GM19467 (cell line): ENCODE measurements around the gene COPZ2.
"Not testable (repeated sequence)": the region's sequence is repeated elsewhere in the genome, so short reads cannot be mapped to it uniquely, and the experiment has no call there.

Experiments
- ATAC-seq: cut with Tn5 transposase; IDR thresholded peaks from one replicate; pipeline ENCODE4 v1.9.1; 2021; ENCODE audit warnings: mild to moderate bottlenecking, moderate library complexity; ENCODE audit not compliant: unreplicated experiment

Gene COPZ2

GRCh38 chr17:48010193-48010592 lies 27.4 kb downstream of the COPZ2 start:
- no peak for ATAC-seq

GRCh38 chr17:48006936-48007709 lies 30.5 kb downstream of the COPZ2 start:
- no peak for ATAC-seq

GRCh38 chr17:48004983-48005382 lies 32.6 kb downstream of the COPZ2 start:
- no peak for ATAC-seq

GRCh38 chr17:48003417-48004151 lies 34.0 kb downstream of the COPZ2 start:
- ATAC-seq = no peak

GRCh38 chr17:48002916-48003416 lies 34.6 kb downstream of the COPZ2 start:
- no peak for ATAC-seq

- ATAC-seq = no peak
These were observed 35.2 kb downstream of the COPZ2 start for GRCh38 chr17:48002266-48002915.

- not testable (repeated sequence) for ATAC-seq
These were observed 35.9 kb downstream of the COPZ2 start for GRCh38 chr17:48001657-48002056.

GRCh38 chr17:48001197-48001596 lies 36.4 kb downstream of the COPZ2 start:
- no peak for ATAC-seq

GRCh38 chr17:47999582-47999981 lies 38.0 kb downstream of the COPZ2 start:
- ATAC-seq = no peak

- ATAC-seq = no peak
These were observed 39.6 kb downstream of the COPZ2 start for GRCh38 chr17:47998044-47998443.

- no peak for ATAC-seq
These were observed 40.0 kb downstream of the COPZ2 start for GRCh38 chr17:47997586-47997985.

- ATAC-seq = no peak
These were observed 41.4 kb downstream of the COPZ2 start for GRCh38 chr17:47996201-47996600.

GRCh38 chr17:47995241-47995935 lies 42.2 kb downstream of the COPZ2 start:
- no peak for ATAC-seq

- ATAC-seq = no peak
These were observed 42.9 kb downstream of the COPZ2 start for GRCh38 chr17:47994724-47995123.

GRCh38 chr17:47993964-47994363 lies 43.6 kb downstream of the COPZ2 start:
- ATAC-seq = no peak

GRCh38 chr17:47993031-47993564 lies 44.5 kb downstream of the COPZ2 start:
- no peak for ATAC-seq

- no peak for ATAC-seq
These were observed 45.4 kb downstream of the COPZ2 start for GRCh38 chr17:47992216-47992615.

- no peak for ATAC-seq
These were observed 46.5 kb downstream of the COPZ2 start for GRCh38 chr17:47990962-47991731.

GRCh38 chr17:47989700-47990099 lies 47.9 kb downstream of the COPZ2 start:
- no peak for ATAC-seq

- no peak for ATAC-seq
These were observed 48.4 kb downstream of the COPZ2 start for GRCh38 chr17:47989159-47989558.
